Skin epidermis (tissue), 12 donors: ENCODE results near the gene ZNF292.
"Not testable (repeated sequence)": the region's sequence is repeated elsewhere in the genome, so short reads cannot be mapped to it uniquely, and the experiment has no call there.

ENCODE experiments used
- H3K27ac ChIP-seq, 21 experiments: fragments of 200-600 bp; sonication (generic) in 11 of 21; one replicate each; pipeline ENCODE4 v1.5.0; 2020; ENCODE audit warnings: mild to moderate bottlenecking in 3 of 21, inconsistent platforms in 2 of 21, moderate library complexity in 2 of 21
- H3K4me3 ChIP-seq, 7 experiments: fragments of 200-600 bp; sonication (generic) in 2 of 7; one replicate each; pipeline ENCODE4 v1.5.0; 2020; ENCODE audit warnings: inconsistent platforms in 2 of 7, mild to moderate bottlenecking in 2 of 7, moderate library complexity in 1 of 7

ZNF292 gene

DNA sequence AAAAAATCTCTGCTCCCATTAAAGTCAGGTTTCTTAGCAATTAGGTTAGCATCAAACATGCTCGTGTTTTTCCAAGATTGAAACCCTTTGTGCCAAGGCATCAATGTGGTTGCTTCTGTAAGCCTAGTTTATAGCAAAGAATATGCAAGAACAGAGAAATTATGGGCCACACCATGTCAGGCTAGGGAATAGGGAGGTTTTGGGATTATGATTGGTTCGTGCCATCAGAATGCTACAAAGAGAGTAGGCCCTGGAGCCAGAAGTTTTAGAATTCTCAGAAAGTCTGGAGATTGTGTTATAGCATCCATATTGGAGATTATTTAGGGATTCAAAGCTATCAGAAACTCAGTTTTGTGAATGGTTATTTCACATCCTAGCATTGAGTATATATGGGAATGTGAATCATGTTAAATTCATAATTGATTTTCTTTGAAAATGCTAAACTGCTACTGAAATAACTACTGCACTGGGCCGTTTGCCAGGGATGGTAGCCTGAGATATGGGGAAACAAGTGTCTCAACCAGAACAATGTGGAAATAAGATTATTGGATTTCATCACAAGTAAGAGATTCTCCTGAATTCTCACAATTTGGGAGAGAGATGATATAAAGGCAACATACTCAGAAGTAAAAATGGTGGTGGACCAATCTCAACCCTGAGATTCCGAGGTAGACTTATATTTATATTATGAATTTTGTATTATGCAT is 45.3 kb downstream of the ZNF292 start:
- no peak overlapping the region for H3K4me3 ChIP-seq
- no peak overlapping the region for H3K27ac ChIP-seq

DNA sequence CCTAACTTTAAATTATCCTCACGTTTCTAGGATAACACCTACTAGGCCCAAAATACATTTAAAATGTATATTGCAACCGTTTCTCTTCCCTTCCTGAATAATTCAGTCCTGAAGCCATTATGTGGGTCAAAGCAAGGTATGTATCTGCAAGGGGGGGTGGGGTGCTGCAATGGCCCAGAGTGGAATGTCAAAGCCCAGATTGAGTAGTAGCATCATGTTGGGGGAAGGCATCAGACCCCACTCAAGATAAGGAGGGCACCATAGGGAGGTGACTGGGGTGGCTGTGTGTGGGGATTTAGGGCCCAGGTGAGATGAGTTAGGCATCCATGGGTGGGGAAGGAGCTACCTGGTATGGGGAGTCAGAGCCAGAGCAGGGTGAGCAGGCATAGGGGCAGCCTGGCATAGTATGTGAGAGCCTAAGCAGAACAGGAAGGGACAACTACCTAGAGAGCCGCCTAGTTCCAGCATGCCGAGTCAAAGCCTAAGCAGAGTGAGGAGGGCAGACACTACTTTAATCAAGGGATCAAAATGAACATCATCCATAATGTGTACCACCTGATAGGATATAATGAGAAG is 48.2 kb downstream of the ZNF292 start:
- H3K27ac ChIP-seq, result no peak overlapping the region
- no peak overlapping the region for H3K4me3 ChIP-seq

GRCh38 chr6:87209812-87210211 is 54.4 kb downstream of the ZNF292 start:
- H3K4me3 ChIP-seq, result no peak overlapping the region

GRCh38 chr6:87210979-87211378 is 55.6 kb downstream of the ZNF292 start:
- Histone ChIP-seq H3K4me3 (no peak overlapping the region), H3K27ac (no peak overlapping the region)

More at GRCh38 chr6:87209812-87210211, 54.4 kb downstream of the ZNF292 start:
- no peak overlapping the region for H3K27ac ChIP-seq

- Histone ChIP-seq H3K4me3 (no peak overlapping the region), H3K27ac (no peak overlapping the region)
Measured at GRCh38 chr6:87212596-87212995, 57.2 kb downstream of the ZNF292 start.

GRCh38 chr6:87213364-87213763 is 58.0 kb downstream of the ZNF292 start:
- Histone ChIP-seq H3K4me3 (no peak overlapping the region), H3K27ac (no peak overlapping the region)

GRCh38 chr6:87214831-87215230 is 59.5 kb downstream of the ZNF292 start:
- no peak overlapping the region for H3K27ac ChIP-seq
- H3K4me3 ChIP-seq, result no peak overlapping the region

DNA sequence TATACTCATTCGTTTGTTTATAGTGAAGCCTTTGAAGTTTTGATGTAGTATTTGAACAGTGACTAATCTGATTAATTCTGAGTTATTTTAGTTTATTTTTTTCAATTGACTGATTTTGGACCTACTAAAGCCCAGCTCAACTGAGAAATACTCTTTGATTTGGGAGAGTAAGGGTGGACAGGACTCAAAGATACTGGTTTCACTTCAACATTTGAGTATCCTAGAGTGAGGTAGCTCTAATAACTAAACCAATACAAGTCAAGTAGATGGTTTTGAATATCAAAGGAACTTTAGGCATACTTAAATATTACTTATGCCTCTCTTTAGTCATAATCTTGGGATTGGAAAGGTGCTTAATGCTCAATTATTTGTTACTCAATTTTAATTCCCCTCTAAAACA is 65.6 kb downstream of the ZNF292 start:
- H3K27ac ChIP-seq, result no peak overlapping the region

DNA sequence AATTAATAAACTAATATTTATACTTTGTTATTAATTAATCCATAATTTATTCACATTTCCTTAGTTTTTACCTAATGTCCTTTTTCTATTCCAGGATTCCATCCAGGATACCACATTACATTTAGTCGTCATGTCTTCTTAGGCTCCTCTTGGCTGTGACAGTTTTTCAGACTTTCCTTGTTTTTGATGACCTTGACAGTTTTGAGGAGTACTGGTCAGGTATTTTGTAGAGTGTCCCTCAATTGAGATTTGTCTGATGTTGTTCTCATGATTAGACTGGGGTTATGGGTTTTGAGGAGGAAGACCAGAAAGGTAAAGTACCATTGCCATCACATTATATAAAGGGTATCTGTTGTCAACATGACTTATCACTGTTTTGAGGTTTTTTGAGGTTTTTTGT is 67.3 kb downstream of the ZNF292 start:
- H3K27ac ChIP-seq, result no peak overlapping the region
- no peak overlapping the region for H3K4me3 ChIP-seq

More for the DNA sequence above, 65.6 kb downstream of the ZNF292 start:
- no peak overlapping the region for H3K4me3 ChIP-seq

GRCh38 chr6:87224971-87225370 is 69.6 kb downstream of the ZNF292 start:
- Histone ChIP-seq H3K4me3 (no peak overlapping the region), H3K27ac (no peak overlapping the region)

DNA sequence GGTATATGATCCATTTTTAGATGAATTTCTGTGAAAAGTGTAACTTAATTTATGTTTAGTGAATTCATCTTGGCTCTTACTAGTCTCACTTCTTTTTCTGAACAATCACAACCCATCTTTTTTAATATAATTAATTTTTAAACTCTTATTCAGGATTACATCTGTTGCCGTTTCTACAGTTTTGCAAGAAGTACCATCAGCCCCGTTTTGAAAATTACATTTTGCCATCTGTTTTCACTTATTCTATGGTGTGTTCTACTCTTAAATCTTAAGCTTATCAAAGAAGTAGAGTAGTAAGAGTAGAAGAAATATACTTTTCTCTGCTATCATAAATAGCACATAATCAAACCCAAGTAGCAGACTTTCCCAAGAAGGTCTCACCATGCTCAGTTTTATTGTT is 70.1 kb downstream of the ZNF292 start:
- H3K4me3 ChIP-seq, result no peak overlapping the region

DNA sequence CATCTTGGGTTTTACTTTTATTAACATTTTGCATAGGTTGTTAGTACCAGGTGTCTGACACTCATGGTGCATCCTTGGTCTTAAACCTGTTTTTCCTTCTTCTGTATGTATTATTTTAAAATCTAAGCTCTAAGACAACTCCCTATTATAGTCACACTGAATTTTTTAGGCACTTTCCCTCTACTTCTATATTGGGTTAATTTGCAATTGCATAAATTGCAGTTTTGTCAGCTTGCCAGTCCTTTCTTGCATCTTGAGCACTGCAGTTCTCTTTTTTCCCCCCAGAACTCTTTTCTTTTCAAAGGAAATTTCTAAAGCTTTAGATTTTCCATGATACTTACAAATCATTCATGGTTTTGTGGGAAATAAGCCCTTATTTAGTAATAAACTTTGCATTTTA is 70.6 kb downstream of the ZNF292 start:
- no peak overlapping the region for H3K27ac ChIP-seq
- no peak overlapping the region for H3K4me3 ChIP-seq

More for the DNA sequence above, 70.1 kb downstream of the ZNF292 start:
- no peak overlapping the region for H3K27ac ChIP-seq

GRCh38 chr6:87230801-87231200 is 75.4 kb downstream of the ZNF292 start:
- Histone ChIP-seq H3K4me3 (no peak overlapping the region), H3K27ac (no peak overlapping the region)

DNA sequence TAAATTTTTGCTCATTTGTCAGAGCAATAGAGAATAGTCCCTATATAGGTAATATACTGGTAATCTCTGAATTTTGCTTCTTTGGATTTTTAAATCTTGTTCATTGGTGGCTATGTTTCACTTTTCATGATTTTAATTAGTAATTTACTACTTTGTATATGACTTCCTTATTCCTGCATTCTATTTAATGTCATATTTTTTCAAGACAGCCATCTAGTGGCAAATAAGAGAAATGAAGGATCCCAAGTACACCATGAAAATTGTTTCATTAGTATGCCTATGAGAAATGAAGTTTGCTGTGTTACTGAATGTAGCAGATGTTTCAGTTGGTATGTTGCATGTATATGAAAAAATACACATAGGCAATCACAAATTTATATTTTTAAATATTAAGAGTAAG is 82.4 kb downstream of the ZNF292 start:
- Histone ChIP-seq H3K27ac (no peak overlapping the region), H3K4me3 (no peak overlapping the region)

- H3K4me3 ChIP-seq, H3K27ac ChIP-seq: not testable (repeated sequence)
Measured at GRCh38 chr6:87239098-87239635, 83.8 kb downstream of the ZNF292 start.

DNA sequence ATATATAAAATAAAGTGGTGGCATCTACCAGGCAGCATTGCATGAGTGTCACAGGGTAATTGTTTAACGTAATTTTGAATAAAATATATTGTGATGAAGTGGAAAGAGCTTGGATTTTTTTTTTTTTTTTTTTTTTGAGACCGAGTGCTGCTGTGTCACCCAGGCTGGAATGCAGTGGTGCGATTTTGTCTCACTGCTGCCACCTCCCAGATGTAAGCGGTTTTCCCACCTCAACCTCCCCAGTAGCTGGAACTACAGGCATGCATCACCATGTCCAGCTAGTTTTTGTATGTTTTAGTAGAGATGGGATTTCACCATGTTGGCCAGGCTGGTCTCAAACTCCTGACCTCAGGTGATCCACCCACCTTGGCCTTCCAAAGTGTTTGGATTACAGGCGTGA is 85.9 kb downstream of the ZNF292 start:
- H3K4me3 ChIP-seq, result no peak overlapping the region
- H3K27ac ChIP-seq, result no peak overlapping the region

DNA sequence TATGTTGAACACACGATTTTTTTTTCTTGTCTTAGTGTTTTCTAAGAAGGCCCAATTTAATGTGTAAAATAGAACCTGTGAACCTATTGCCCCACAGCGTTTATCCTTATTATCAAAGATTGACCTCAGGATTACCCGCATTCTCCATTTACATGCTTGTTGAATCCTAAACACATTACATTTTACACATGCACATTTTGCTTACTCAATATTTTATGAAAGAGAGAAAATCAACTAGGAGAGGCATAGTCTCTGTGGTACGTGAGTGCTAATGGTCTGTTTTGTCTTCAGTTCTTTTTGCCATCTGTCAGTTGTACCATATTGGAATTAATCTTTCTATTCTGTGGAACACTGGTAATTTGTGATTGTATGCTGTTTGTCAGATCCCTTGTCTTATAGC is 86.9 kb downstream of the ZNF292 start:
- no peak overlapping the region for H3K27ac ChIP-seq
- H3K4me3 ChIP-seq, result no peak overlapping the region

DNA sequence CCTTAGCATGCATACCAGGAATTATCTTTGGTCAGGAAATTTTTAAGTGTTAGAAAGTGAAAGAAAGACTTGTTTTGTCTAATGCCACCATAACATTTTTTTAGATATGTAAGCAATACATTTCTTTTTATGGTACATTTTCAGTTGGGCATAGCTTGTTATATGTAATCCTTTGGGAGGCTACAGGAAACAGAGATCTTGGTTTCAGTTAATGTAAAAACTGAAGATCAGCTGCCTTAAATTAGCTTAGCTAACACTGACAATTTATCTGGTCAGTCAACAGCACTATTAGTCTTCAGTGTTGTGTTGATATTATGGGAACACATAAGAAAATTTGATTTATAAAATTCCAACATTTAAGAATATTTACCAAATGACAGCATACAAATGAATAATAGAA is 88.4 kb downstream of the ZNF292 start:
- Histone ChIP-seq H3K4me3 (no peak overlapping the region), H3K27ac (no peak overlapping the region)

DNA sequence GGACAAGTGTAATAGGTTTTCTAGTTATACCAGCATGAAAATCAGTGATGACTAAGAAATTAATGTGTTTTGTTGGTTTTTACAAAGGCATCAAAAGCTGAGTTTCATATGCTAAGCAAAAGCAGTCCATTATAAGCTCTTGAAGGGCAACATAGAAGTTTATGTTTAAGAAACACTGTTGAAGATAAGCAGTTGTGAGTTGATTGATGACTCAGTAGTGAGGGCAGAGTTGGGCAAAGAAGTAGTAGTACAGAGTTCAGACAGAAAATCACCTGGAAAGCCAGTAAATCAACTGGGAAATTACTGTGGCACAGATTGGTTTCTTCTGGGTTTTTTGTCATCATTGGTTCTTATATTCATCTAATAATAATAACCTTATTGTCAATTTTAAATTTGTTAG is 89.0 kb downstream of the ZNF292 start:
- H3K27ac ChIP-seq, result no peak overlapping the region
- H3K4me3 ChIP-seq, result no peak overlapping the region

DNA sequence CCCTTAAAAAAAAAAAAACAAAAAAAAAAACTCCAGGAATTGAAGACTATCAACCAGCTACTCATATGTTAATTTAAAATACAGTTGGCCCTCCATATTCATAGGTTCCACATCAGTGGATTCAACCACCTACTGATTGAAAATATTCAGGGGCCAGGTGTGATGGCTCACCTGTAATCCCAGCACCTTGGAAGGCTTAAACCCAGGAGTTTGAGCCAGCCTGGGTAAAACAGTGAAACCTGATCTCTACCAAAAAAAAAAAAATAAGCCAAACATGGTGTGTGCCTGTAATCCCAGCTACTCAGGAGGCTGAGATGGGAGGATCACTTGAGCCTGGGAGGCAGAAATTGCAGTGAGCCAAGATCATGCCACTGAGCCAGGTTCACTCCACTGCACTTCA is 94.7 kb downstream of the ZNF292 start:
- Histone ChIP-seq H3K4me3 (no peak overlapping the region), H3K27ac (no peak overlapping the region)

DNA sequence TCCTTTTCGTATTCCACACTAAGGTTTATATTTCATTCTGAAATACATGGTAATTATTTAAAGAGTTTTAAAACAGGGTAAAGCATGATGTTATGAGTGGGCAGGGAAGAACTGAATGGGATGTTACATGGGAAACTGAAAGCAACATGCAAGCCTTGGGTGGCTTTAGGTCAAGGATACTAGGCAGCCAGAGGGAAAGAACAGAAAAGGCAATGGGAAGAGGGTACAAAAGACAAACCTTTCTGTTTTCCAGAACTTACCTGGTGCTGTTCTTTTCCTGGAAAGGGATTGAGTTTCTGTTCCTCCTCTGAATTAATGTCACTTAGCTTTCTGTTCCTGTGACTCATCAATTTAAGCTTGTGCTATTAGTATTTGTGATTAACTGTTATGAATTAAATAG is 95.9 kb downstream of the ZNF292 start:
- Histone ChIP-seq H3K27ac (no peak overlapping the region), H3K4me3 (no peak overlapping the region)

GRCh38 chr6:87251725-87252124 is 96.4 kb downstream of the ZNF292 start:
- no peak overlapping the region for H3K27ac ChIP-seq
- H3K4me3 ChIP-seq, result no peak overlapping the region
